ENCODE measurements around the gene MAPK8IP3.

The MAPK8IP3 gene

DNA sequence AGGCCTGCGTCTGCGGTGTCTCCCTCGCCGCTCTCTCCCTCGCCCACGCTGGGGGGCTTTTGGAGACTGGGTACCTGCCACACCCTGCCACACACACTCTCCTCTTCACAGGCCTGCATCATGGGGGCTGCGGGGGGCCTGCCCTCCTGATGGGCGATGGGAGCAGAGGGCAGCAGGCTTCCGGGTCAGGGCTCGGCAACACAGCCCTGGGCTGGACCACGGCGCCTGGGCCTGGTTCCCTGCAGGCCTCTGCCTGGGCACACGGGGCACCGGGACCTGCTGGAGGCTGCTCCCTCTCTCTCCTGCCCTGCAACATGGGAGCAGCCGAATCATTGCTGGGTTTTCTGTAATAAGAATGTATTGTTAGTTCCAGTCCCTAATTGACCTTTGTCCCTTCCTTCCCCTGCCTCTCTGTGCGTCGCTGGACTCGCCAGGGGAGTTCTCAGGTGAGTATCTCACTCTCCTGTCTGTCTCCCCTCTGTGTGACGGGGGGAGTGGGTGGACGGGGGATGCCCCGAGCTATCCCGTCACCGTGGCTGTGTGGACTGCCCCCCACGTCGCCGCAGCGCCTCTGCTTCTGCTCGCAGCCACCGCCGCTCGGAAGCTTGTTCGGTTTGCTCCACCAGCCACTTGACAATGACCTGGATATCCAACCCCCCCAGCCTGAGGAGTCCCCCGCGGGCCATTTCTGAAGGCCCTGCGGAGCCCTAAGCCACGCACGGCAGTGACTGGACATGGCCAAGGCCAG lies 51.9 kb downstream of the MAPK8IP3 start:
- Histone ChIP-seq H3K9me3 (ENCODE audit: control insufficient read depth, low read length) (no peaks in the 10 kb centered on the region), H3K36me3 (ENCODE audit: control insufficient read depth, insufficient read depth, low read length, severe bottlenecking) (peaks cover 61% of the 10 kb centered on the region), H3K4me1 (ENCODE audit: control insufficient read depth, insufficient read depth, low read length) (no peaks in the 10 kb centered on the region), H3K9ac (ENCODE audit: low read length) (no peak overlapping the region), H3K4me3 (ENCODE audit: low read length) (no peak overlapping the region), H3K27me3 (replicated peaks; ENCODE audit: control insufficient read depth, insufficient read depth, low read length) (no peaks in the 10 kb centered on the region)
- no peak for DNase-seq (ENCODE audit: low read depth)

DNA sequence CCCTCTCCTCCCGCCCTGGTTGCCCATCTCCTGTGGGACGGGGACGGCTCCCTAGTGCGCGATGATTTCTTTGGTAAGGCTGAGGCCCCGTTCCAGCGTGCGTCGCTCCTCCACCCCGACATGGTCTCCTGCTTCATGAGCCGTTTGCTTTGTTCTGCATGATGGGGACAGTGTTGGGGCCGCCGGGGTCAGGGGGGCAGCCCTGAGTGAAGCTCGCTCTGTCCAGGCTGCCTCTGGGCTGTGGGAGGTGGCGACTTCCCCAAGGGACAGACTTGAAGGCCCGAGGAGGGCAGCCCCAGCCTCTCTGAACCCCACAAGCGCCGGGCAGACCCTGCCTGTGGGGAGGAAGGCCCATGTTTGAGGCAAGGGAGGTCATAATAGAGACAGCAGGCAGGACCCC lies 52.9 kb downstream of the MAPK8IP3 start:
- no peak overlapping the region for H3K9ac ChIP-seq (ENCODE audit: low read length)
- no peaks in the 10 kb centered on the region for H3K9me3 ChIP-seq (ENCODE audit: control insufficient read depth, low read length)
- no peaks in the 10 kb centered on the region for H3K4me1 ChIP-seq (ENCODE audit: control insufficient read depth, insufficient read depth, low read length)
- no peak for DNase-seq (ENCODE audit: low read depth)
- H3K4me3 ChIP-seq (ENCODE audit: low read length) = no peak overlapping the region
- H3K27me3 ChIP-seq (replicated peaks; ENCODE audit: control insufficient read depth, insufficient read depth, low read length) = no peaks in the 10 kb centered on the region
- H3K36me3 ChIP-seq (ENCODE audit: control insufficient read depth, insufficient read depth, low read length, severe bottlenecking) = peaks cover 65% of the 10 kb centered on the region

DNA sequence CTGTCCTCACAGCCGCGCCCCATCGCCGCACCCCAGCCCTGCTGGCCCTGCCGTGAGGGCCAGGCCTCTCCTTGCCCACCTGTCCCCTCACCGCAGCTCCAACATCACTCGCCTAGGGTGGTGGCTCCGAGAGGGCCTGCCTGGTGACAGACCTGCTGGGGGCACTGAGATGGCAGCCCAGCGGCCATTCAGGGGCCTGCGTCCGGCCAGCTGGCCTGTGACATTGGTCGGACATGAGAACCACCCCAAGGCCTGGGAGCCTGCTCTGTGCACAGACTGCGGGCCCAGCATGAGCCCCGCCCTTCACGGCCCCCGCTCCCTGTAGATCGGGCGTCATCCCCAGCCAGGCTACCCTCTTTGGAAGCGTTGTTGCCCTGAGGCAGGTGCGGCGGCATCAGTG lies 53.5 kb downstream of the MAPK8IP3 start:
- no peaks in the 10 kb centered on the region for H3K9me3 ChIP-seq (ENCODE audit: control insufficient read depth, low read length)
- DNase-seq (ENCODE audit: low read depth) = no peak
- no peaks in the 10 kb centered on the region for H3K4me1 ChIP-seq (ENCODE audit: control insufficient read depth, insufficient read depth, low read length)
- no peaks in the 10 kb centered on the region for H3K27me3 ChIP-seq (replicated peaks; ENCODE audit: control insufficient read depth, insufficient read depth, low read length)
- no peak overlapping the region for H3K4me3 ChIP-seq (ENCODE audit: low read length)
- H3K36me3 ChIP-seq (ENCODE audit: control insufficient read depth, insufficient read depth, low read length, severe bottlenecking) = peaks cover 66% of the 10 kb centered on the region
- H3K9ac ChIP-seq (ENCODE audit: low read length) = no peak overlapping the region

DNA sequence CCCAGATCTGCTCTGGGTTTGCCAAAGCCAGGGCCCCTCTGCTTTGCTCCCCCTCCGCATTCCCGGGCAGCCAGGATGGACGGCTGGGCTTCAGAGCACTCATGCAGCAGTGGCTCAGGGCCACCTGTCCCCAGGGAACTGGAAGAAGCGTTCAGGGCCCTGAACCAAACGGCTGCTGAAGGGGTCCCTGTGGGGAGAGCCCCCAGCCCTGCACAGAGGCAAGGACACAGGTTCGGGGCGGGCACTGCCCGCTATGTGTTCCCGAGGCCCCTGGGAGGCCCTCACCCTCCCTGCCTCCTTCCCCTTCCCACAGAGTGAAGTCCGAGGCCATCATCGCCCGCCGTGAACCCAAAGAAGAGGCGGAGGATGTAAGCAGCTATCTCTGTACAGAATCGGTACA lies 54.9 kb downstream of the MAPK8IP3 start:
- Histone ChIP-seq H3K27me3 (replicated peaks; ENCODE audit: control insufficient read depth, insufficient read depth, low read length) (no peaks in the 10 kb centered on the region), H3K4me1 (ENCODE audit: control insufficient read depth, insufficient read depth, low read length) (no peaks in the 10 kb centered on the region), H3K36me3 (ENCODE audit: control insufficient read depth, insufficient read depth, low read length, severe bottlenecking) (peaks cover 69% of the 10 kb centered on the region), H3K9ac (ENCODE audit: low read length) (no peak overlapping the region), H3K9me3 (ENCODE audit: control insufficient read depth, low read length) (no peaks in the 10 kb centered on the region), H3K4me3 (ENCODE audit: low read length) (no peak overlapping the region)
- no peak for DNase-seq (ENCODE audit: low read depth)

DNA sequence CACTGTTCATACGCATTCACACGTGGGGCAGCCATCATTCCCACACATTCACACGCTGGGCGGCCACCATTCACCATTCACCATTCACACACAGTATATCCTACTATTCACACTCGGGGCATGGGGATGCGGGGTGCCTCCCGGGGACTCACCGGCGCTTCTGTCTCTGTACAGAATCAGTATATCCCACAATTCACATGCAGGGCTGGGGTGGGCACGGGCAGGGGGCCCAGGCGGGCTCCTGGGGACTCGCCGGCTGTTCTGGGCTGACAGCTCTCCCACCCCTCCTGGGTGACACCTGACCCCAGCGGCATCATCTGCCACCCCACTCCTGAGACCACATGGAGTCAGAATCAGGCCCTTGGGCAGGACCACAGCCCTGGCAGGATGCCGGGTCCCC lies 55.8 kb downstream of the MAPK8IP3 start:
- Histone ChIP-seq H3K4me1 (ENCODE audit: control insufficient read depth, insufficient read depth, low read length) (no peaks in the 10 kb centered on the region), H3K4me3 (ENCODE audit: low read length) (no peak overlapping the region), H3K36me3 (ENCODE audit: control insufficient read depth, insufficient read depth, low read length, severe bottlenecking) (peaks cover 74% of the 10 kb centered on the region), H3K9me3 (ENCODE audit: control insufficient read depth, low read length) (no peaks in the 10 kb centered on the region), H3K27me3 (replicated peaks; ENCODE audit: control insufficient read depth, insufficient read depth, low read length) (no peaks in the 10 kb centered on the region), H3K9ac (ENCODE audit: low read length) (no peak overlapping the region)
- no peak for DNase-seq (ENCODE audit: low read depth)

DNA sequence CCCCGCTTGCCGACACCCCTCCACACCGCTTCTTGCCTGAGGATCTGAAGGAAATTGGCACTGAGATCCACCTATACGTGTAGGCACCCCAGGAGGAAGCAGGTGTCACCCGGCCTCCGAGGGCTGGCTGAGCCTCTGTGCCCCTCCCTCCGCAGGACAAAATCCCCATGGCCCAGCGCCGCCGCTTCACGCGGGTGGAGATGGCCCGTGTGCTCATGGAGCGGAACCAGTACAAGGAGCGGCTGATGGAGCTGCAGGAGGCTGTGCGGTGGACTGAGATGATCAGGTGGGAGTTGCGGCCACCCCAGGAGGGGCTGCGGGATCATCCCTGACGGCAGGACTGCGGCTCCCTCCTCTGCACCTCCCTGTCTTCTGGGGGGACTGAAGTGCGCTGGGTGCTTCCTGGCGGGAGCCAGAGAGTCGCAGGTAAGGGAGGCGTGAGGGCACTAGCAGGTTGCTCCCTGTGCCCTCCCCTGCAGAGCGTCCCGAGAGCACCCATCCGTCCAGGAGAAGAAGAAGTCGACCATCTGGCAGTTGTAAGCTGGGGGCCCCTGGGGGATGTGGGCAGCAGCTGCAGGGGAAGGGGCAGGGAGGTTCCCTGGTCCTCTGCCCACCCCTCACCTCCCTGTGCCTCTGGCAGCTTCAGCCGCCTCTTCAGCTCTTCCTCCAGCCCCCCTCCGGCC lies 56.3 kb downstream of the MAPK8IP3 start:
- Histone ChIP-seq H3K36me3 (ENCODE audit: control insufficient read depth, insufficient read depth, low read length, severe bottlenecking) (peaks cover 80% of the 10 kb centered on the region), H3K4me1 (ENCODE audit: control insufficient read depth, insufficient read depth, low read length) (no peaks in the 10 kb centered on the region), H3K9ac (ENCODE audit: low read length) (no peak overlapping the region), H3K4me3 (ENCODE audit: low read length) (no peak overlapping the region), H3K27me3 (replicated peaks; ENCODE audit: control insufficient read depth, insufficient read depth, low read length) (no peaks in the 10 kb centered on the region), H3K9me3 (ENCODE audit: control insufficient read depth, low read length) (no peaks in the 10 kb centered on the region)
- DNase-seq (ENCODE audit: low read depth) = no peak

DNA sequence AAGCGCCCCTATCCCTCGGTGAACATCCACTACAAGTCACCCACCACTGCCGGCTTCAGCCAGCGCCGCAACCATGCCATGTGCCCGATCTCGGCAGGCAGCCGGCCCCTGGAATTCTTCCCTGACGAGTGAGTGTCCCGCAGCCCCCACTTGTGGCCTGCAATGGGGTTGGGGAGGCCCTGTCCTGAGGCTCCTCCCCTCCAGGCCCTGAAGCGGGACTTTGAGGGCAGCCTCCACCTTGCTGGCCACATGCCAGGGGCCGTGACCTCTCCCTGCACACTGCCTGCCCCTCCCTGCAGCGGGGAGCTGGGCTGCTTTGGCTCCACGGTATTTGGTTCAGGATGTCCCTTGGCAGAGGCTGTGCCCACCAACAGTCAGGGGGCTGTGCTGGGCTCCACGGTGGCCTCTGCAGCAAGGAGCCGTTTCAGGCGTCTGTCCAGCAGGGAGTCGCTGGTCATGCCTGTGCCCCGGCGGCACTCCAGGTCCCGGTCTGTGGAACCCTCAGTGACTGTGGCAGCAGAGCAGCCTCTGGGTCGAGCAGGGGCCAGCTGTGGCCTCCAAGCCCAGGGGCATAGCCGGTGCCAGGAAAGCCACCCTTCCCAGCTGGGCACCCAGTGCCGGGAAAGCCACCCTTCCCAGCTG lies 57.0 kb downstream of the MAPK8IP3 start:
- no peak overlapping the region for H3K4me3 ChIP-seq (ENCODE audit: low read length)
- no peaks in the 10 kb centered on the region for H3K4me1 ChIP-seq (ENCODE audit: control insufficient read depth, insufficient read depth, low read length)
- H3K36me3 ChIP-seq (ENCODE audit: control insufficient read depth, insufficient read depth, low read length, severe bottlenecking) = peaks cover 81% of the 10 kb centered on the region
- H3K27me3 ChIP-seq (replicated peaks; ENCODE audit: control insufficient read depth, insufficient read depth, low read length) = no peaks in the 10 kb centered on the region
- H3K9me3 ChIP-seq (ENCODE audit: control insufficient read depth, low read length) = no peaks in the 10 kb centered on the region
- DNase-seq (ENCODE audit: low read depth) = no peak
- H3K9ac ChIP-seq (ENCODE audit: low read length) = no peak overlapping the region

DNA sequence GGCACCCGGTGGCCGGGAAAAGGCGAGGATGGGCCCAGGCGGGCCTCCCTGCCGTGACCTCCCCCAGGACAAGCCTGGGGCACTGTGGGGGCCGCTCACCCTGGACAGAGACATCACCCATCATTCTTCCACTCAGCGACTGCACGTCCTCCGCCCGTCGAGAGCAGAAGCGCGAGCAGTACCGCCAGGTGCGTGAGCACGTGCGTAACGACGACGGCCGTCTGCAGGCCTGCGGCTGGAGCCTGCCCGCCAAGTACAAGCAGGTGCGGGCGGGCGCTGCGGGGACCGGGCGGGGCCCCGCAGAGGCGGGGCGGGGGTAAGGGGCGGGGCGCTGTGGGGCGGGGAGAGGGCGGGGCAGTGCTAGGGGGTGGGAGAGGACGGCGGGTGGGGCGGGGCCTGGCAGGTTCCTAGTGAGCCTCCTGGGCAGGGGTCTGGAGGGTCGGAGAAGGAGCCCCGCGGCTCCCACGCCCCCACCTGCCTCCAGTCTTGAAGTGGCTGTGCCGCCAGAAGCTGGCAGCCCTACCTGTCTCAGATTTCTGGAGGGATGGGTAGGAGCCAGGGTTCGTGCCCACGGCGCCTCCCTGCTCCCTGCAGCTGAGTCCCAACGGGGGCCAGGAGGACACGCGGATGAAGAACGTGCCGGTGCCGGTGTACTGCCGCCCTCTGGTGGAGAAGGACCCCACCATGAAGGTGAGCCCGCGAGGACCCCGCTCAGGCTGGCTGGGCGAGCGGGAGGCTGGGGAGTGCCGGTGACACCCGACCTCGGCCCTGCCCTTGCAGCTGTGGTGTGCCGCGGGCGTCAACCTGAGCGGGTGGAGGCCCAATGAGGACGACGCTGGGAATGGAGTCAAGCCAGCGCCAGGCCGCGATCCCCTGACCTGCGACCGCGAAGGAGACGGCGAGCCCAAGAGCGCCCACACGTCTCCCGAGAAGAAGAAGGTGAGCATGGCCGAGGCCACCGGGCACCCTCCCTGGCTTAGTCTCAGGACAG lies 57.8 kb downstream of the MAPK8IP3 start:
- Histone ChIP-seq H3K27me3 (replicated peaks; ENCODE audit: control insufficient read depth, insufficient read depth, low read length) (no peaks in the 10 kb centered on the region), H3K4me3 (ENCODE audit: low read length) (no peak overlapping the region), H3K4me1 (ENCODE audit: control insufficient read depth, insufficient read depth, low read length) (no peaks in the 10 kb centered on the region), H3K36me3 (ENCODE audit: control insufficient read depth, insufficient read depth, low read length, severe bottlenecking) (peaks cover 80% of the 10 kb centered on the region), H3K9ac (ENCODE audit: low read length) (no peak overlapping the region), H3K9me3 (ENCODE audit: control insufficient read depth, low read length) (no peaks in the 10 kb centered on the region)
- DNase-seq (ENCODE audit: low read depth) = peak; percentile 46

DNA sequence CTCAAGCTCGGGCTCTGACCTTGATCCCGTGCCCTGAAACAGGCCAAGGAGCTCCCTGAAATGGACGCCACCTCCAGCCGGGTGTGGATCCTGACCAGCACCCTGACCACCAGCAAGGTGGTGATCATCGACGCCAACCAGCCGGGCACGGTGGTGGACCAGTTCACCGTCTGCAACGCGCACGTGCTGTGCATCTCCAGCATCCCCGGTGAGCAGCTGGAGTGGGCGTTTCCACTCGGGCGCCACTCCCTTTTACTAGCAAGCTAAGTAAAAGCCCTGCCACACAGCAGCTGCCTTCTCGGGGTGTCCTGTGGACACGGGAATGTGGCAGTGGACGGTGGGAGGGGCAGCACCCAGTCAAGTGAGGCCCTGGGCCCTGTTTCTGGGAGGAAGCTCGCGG lies 59.0 kb downstream of the MAPK8IP3 start:
- H3K9me3 ChIP-seq (ENCODE audit: control insufficient read depth, low read length) = no peaks in the 10 kb centered on the region
- peaks cover 2% of the 10 kb centered on the region for H3K4me1 ChIP-seq (ENCODE audit: control insufficient read depth, insufficient read depth, low read length)
- no peak for DNase-seq (ENCODE audit: low read depth)
- H3K36me3 ChIP-seq (ENCODE audit: control insufficient read depth, insufficient read depth, low read length, severe bottlenecking) = peaks cover 75% of the 10 kb centered on the region
- H3K27me3 ChIP-seq (replicated peaks; ENCODE audit: control insufficient read depth, insufficient read depth, low read length) = no peaks in the 10 kb centered on the region
- no peak overlapping the region for H3K9ac ChIP-seq (ENCODE audit: low read length)
- no peak overlapping the region for H3K4me3 ChIP-seq (ENCODE audit: low read length)

DNA sequence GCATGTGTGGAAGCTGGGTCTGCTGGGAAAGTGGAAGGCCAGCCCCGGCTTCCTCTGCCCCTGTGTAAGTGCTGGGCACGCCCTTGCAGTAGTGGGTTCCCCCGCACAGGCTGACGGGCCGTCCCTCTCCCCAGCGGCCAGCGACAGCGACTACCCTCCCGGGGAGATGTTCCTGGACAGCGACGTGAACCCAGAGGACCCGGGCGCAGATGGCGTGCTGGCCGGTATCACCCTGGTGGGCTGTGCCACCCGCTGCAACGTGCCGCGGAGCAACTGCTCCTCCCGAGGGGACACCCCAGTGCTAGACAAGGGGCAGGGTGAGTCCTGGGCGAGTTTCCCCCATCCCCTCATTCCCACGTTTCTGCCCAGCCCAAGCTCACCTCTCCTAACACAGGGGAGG lies 59.8 kb downstream of the MAPK8IP3 start:
- Histone ChIP-seq H3K9me3 (ENCODE audit: control insufficient read depth, low read length) (no peaks in the 10 kb centered on the region), H3K27me3 (replicated peaks; ENCODE audit: control insufficient read depth, insufficient read depth, low read length) (no peaks in the 10 kb centered on the region), H3K4me3 (ENCODE audit: low read length) (no peak overlapping the region), H3K4me1 (ENCODE audit: control insufficient read depth, insufficient read depth, low read length) (peaks cover 8% of the 10 kb centered on the region), H3K9ac (ENCODE audit: low read length) (no peak overlapping the region), H3K36me3 (ENCODE audit: control insufficient read depth, insufficient read depth, low read length, severe bottlenecking) (peaks cover 67% of the 10 kb centered on the region)
- DNase-seq (ENCODE audit: low read depth) = no peak

DNA sequence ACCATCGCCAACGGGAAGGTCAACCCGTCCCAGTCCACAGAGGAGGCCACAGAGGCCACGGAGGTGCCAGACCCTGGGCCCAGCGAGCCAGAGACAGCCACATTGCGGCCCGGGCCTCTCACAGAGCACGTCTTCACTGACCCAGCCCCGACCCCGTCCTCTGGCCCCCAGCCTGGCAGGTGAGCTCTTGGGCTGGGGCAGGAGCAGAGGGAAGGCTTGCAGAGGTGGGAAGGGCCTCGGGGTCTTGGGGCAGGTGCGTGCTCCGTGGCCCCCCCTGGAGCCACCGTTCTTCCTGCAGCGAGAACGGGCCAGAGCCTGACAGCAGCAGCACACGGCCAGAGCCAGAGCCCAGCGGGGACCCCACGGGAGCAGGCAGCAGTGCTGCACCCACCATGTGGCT lies 60.2 kb downstream of the MAPK8IP3 start:
- Histone ChIP-seq H3K4me3 (ENCODE audit: low read length) (no peak overlapping the region), H3K4me1 (ENCODE audit: control insufficient read depth, insufficient read depth, low read length) (peaks cover 8% of the 10 kb centered on the region), H3K9ac (ENCODE audit: low read length) (no peak overlapping the region), H3K36me3 (ENCODE audit: control insufficient read depth, insufficient read depth, low read length, severe bottlenecking) (peaks cover 63% of the 10 kb centered on the region), H3K9me3 (ENCODE audit: control insufficient read depth, low read length) (no peaks in the 10 kb centered on the region), H3K27me3 (replicated peaks; ENCODE audit: control insufficient read depth, insufficient read depth, low read length) (no peaks in the 10 kb centered on the region)
- DNase-seq (ENCODE audit: low read depth) = no peak
